Right hindlimb (tissue), 1 donor: ENCODE measurements around the gene PMFBP1.

Source experiments
- DNase-seq: peaks from one replicate; pipeline ENCODE4 v3.0.0-alpha.2; 2018

PMFBP1 gene

DNA sequence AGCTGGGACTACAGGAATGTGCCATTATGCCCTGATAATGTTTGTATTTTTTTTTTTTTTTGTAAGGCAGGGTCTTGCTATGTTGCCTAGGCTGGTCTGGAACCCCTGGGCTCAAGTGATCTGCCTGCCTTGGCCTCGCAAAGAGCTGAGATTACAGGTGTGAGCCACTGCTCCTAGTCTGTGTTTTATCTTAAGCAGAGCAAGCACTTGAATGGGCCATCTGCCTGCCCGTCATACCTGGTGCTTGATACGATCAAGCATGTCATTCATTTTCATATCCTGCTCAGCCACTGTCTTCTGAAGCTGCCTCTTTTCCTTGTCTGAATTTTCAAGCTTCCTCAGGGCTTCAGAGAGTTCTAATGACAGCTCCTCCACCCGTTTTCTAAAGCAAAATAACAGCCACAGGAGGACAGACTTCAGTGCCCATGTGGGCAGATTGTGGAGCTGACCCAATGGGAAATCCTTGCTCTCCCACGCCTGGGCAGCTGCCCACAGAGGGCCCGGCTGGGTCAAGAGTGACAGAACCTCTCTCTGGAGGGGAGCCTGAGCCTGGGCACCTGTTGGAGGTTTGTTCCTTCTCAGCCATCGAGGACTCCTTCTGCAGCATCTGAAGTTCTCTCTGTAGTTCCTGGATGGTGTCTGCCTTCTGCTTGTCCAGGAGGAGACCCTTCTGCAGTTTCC is 41.8 kb downstream of the PMFBP1 start:
- DNase-seq: no peak

DNA sequence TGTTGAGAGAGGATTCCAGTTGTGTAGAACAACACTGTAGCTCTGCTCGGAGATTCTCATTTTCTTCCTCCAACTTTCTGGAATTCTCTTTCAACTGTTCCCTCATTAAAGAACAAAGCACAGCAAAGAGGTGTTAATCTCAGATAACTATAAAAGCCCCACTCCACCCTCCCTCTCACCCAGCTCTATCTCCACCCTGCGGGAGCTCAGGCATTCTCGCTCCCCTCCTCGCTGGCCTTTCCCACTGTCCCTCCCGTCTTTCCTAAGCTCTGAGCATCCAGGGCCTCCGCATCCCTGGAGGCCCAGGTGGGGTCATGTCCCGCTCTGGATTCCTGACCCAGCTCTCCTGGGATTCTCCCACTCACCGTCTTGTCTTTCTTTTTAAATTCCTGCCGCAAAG is 43.3 kb downstream of the PMFBP1 start:
- no peak for DNase-seq

DNA sequence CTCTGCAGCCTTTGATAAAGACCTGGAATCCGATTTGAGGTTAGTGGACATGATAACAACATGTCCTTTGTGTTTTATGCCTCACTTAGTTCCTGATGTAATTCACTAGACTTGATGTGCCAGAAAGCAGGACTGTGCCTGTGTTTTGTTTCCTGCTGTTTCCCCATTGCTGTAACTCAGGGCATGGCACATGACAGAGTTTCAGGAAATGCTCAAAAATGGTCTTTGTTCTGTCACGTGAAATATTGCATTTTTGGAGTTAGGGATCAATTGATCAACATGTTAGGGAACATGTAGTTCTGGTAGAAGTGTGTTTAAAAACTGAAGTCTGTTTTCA is 45.6 kb downstream of the PMFBP1 start:
- no peak for DNase-seq

GRCh38 chr16:72125635-72126428 is 46.1 kb downstream of the PMFBP1 start:
- no peak for DNase-seq

DNA sequence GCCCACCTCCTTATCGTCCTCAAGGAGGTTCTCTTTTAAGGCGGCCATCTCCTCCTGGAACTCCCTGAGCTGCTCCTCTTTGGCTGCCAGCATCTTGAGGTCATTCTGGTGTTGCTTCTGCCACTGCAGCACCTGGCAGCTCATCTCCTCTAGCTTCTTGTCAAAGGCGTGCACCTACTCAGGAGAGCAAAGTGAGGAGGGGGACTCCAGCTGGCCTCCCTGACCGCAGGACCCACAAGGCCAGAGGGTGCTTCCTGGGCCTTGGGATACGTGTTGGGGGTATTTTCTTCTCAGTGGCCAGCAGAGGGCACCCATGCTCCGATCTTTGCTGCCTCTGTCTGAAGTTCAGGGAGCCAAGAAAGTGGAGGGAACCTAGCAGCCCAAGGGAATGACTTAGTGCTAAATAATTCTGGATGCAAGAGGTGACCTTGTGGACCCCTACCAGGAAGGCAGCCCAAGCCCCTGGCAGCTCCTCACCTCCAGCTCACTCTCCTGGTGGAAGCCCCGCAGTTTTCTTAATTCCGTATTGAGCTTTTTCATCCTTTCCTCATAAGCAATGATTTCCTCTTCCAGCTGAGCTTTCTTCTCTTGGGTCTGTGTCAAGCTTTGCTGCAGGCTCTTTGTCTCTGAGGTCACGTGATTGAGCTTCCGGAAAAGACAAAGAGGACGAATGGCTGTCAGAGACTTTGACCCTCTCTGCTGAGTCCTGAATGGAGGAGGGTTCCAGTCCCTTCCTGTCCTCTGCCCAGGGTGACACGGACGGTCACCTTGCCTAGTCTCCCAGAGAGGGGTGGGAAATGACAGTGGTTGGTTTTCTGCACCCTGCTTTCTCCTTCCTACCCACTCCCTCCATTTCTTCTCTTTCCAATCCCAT is 47.0 kb downstream of the PMFBP1 start:
- peak; percentile 81 for DNase-seq

GRCh38 chr16:72124148-72124547 is 47.8 kb downstream of the PMFBP1 start:
- DNase-seq: no peak

DNA sequence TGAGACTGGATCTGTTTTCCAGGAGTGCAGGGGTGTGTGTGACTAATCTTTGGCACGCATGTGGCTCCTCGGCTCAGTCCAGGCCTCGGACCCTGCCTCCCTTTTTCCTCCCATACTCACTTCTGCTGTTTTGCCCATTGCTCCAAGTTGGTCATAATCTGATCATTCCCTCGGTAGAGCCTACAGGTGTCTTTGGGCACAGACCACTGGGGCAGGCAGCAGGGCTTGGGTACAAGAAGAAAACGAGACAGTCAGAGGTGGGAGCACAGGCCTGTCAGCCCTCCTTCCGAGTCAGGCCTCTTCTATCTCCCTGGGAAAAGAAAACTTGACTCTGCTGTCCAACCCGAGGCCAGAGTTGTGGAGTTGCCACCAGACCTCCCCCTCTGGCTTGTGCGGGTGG is 48.5 kb downstream of the PMFBP1 start:
- no peak for DNase-seq

GRCh38 chr16:72122916-72123315 is 49.0 kb downstream of the PMFBP1 start:
- no peak for DNase-seq

DNA sequence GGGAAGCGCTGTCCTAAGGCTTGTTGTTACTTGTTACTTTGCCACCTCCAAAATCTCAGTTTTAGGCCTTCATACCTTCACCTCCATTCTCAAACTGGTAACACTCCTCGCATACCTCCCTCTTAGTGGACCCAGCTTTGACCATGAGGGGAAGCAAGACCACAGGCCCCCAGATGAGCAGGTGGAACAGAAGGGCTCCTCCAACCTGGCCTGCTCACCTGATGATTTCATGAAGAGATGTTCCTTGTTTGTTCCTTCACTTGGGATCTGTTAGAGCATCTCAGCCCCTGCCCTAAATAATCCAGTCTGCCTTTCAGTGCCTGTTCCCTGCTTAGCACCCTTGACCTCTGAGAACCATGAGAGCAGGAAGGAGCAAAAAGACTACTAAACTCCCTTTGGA is 49.6 kb downstream of the PMFBP1 start:
- DNase-seq: no peak

- DNase-seq: no peak
Measured at GRCh38 chr16:72120026-72120425, 51.9 kb downstream of the PMFBP1 start.

- no peak for DNase-seq
Measured at GRCh38 chr16:72113616-72113945, 58.4 kb downstream of the PMFBP1 start.

DNA sequence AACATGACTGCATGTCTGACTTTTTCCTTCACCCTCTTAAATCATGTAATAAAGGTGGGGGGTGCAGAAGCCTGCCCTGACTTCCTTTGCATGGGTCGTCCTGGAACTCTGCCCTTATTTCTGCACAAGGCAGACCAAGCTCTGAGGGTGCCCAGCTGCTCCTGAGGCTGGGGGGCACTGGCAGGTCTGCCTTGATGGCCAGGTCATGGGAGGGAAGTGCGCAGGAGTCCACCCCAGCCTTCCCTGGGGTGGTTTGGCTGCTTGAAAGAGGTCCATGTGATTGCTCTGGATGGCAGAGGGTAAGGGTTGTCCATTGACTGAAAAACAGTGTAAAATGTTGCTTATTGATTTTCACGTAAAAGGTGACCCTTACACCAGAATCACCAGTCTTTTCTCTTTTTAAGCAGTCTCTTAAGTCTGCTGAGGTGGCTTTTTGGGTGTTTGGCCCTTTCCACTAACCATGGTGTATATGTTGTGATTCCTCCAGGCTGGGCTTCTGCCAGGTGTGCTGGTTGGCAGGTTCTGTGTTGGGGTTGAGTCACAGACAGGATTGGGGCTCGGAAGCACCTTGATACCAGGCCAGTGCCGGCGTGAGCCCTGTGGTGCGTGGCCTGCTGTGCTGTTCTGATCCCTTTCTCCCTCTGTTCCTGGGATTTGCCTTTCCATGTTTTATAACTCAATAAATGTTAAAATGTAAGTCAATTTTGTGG is 58.9 kb downstream of the PMFBP1 start:
- DNase-seq: no peak

GRCh38 chr16:72112452-72112792 is 59.5 kb downstream of the PMFBP1 start:
- no peak for DNase-seq

DNA sequence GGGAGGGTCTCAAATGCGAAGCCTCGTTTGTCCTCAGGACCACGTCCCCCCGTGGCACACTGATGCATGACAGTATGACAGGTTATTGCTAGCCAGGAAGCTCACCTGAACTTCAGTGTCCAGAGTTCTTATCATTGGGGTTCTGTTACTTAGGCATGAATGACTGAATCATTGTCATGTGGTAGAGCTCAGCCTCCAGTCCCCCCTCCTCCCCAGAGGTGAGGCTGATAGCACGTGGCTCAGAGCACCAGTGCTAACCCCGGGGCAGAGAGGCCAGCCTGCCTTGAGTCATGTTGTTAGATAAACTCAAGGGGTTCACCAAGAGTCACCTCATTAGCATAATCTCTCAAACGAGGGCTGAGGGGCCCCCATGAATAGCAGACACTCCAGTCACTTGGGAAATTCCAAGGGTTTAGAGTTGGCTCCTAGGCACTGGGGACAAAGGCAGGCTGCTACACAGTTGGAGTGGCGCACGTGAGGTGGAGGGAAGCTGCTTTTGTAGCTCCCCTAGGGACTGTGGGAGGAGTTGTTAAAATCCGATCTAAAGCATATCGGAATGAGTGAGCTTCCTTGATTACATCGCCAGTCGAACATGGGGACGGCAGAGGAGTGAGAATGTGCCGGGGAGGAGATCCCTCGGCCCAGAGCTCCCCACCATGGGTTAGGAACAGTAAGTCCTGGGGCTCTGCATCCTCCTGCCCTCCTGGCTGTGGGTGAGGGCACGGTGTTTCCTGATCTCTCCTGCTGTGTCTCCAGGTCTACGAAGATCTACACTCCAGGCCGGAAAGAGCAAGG is 60.1 kb downstream of the PMFBP1 start:
- no peak for DNase-seq

DNA sequence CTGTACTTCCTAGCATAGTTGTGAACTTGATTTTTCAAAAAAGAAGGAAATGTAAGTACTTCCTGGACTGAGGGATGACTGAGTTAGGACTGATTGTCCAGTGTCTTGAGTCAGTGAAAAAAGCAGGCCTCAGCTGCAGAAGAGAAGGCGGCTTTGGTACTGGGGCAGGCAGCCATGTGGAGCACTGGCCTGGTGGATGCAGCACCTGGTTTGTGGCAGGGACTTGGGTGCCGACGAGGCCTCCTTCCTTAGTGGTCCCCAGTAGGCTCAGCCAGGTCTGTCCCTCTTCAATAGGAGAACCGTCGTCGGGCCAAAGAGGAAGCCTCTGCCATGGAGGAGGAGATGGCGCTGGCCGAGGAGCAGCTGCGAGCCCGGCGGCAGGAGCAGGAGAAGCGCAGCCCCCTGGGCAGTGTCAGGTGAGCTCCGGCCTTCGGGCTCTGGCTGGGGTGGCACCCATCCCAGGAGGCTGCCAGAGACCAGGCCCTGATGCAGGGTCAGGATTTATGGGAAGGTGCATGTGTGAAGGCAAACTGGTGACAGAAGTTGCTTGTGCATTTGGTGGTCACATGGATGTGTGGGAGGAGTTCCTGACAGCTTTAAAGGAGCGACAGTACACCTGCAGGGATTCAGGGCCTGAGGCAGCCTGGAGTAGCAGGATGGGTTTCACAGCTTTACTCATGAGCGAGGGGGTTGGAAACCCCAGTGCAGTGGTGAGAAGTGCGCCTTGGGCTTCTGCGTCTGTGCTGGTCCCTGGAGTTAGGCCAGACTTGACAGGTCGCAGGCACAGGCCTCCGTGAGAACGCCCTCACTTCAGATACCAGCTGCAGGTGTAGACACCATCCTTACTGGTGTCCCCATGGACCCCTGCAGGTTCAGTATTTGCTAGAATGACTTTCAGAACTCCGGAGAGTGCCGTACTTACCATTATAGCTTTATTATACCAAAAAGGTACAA is 61.0 kb downstream of the PMFBP1 start:
- no peak for DNase-seq

DNA sequence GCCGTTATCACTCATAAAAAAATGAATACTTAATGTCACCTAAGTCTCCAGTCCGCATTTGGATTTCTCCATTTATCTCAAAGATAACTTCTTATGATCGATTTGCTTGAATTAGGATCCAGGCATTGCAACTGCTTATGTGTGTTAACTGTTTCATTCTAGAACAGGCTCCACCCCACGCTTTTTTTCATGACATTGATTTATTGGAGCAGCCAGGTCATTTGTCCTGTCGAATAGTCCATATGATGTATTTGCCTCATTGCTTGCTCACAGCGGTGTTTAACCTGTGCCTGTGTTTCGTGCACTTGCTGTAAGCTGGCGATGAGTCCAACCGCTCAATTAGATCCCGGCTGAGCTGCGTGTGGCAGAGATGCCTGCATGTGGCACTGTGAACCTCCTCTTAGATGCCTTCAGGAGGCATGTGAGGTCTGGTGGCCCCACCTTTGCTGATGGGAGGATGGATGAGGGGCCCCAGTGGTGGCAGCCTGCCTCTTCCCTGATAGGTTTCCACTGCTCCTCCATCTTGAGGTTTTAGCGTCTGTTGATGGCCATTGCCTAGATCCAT is 61.9 kb downstream of the PMFBP1 start:
- no peak for DNase-seq

DNA sequence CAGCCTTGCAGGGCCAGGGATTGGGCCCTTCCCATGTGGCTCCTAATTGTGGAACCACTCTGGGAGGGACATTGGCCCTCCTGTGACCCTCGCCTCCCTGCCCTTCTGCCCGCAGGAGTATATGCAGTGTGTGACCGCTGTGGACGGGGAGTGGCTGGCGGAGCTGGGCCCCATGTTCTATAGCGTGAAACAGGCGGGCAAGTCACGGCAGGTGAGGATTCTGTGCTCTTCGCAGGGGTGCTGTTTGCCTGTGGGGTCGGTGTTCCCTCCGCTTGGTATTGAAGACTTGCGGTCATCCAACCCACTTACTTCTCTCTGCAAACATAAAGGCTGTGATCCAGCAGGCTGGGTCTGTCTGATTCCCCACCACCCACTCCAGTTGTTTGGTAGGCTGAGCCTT is 62.7 kb downstream of the PMFBP1 start:
- DNase-seq: no peak

- no peak for DNase-seq
Measured at GRCh38 chr16:72108353-72109102, 63.4 kb downstream of the PMFBP1 start.

GRCh38 chr16:72107371-72107770 is 64.6 kb downstream of the PMFBP1 start:
- no peak for DNase-seq

- DNase-seq: no peak
Measured at GRCh38 chr16:72105978-72106377, 66.0 kb downstream of the PMFBP1 start.
